Measurements from ENCODE around the gene TMEM132C.

GRCh38 chr12:128626808-128627320 is 359.9 kb downstream of the TMEM132C start:
- TF ChIP-seq CTCF (IDR thresholded peaks at IDR 0.05; ENCODE audit: low read depth, low read length, poor library complexity, severe bottlenecking) (no peak), EZH2phosphoT487 (IDR thresholded peaks at IDR 0.05; ENCODE audit: borderline replicate concordance, low read length) (no peak)

Data from DOHH2 (cell line).